GM12892 (cell line): Measurements from ENCODE around the gene HTR7.

Source experiments
- DNase-seq: peaks from one replicate; pipeline ENCODE4 v3.0.0; 2011; ENCODE audit not compliant: insufficient read length
- FAIRE-seq: peaks from 2 replicates; lab custom pipeline; 2011; peaks lifted over from hg19 to GRCh38; lab: Jason Lieb, UNC
- POLR2A ChIP-seq: IDR thresholded peaks from 2 replicates; pipeline ENCODE4 v1.6.1; 2011; ENCODE audit warnings: low read depth, low read length, control low read depth
- POLR2AphosphoS5 ChIP-seq: IDR thresholded peaks from 2 replicates; pipeline ENCODE4 v1.6.1; 2011; ENCODE audit warnings: low read depth, low read length, control low read depth
- TAF1 ChIP-seq: IDR thresholded peaks from 2 replicates; pipeline ENCODE4 v1.6.1; 2011; ENCODE audit warnings: low read depth, mild to moderate bottlenecking, control low read depth, low read length, borderline replicate concordance

HTR7 gene

DNA sequence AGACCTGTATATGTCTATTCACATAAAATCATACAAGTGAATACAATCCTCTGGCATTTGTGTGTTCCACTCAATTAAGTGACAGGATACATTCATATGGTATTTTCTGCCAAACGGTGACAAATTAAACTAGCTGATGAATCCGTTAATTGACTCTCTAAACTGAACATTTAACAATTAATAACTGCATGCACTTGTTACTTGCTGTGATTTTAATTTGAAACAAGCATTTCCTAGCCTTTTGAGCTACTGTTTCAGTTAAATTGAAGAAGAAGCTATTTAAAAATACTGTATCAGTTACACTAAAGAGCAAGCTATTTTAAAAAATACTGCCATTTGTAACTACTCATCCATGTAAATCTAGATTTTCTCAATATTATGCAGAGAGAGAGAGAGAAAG, 67.4 kb downstream of the HTR7 start:
- DNase-seq (no peak), FAIRE-seq (no peak)
- no peak for TF ChIP-seq TAF1
- TF ChIP-seq POLR2AphosphoS5: no peak
- TF ChIP-seq POLR2A: no peak

GRCh38 chr10:90788968-90789367, 68.9 kb downstream of the HTR7 start:
- TF ChIP-seq TAF1: no peak
- no peak for TF ChIP-seq POLR2AphosphoS5
- no peak for TF ChIP-seq POLR2A
- FAIRE-seq: peak; percentile 63
- no peak for DNase-seq

- FAIRE-seq: no peak
- no peak for DNase-seq
- TF ChIP-seq POLR2AphosphoS5 (no peak), TAF1 (no peak), POLR2A (no peak)
Observed at GRCh38 chr10:90788199-90788491, 69.7 kb downstream of the HTR7 start.

- no peak for FAIRE-seq
- no peak for DNase-seq
- TF ChIP-seq POLR2AphosphoS5: no peak
- no peak for TF ChIP-seq POLR2A
- TF ChIP-seq TAF1: no peak
Observed at GRCh38 chr10:90787393-90788198, 70.2 kb downstream of the HTR7 start.

- no peak for FAIRE-seq
- TF ChIP-seq POLR2A (no peak), POLR2AphosphoS5 (no peak), TAF1 (no peak)
- no peak for DNase-seq
Observed at GRCh38 chr10:90785782-90786181, 72.1 kb downstream of the HTR7 start.

DNA sequence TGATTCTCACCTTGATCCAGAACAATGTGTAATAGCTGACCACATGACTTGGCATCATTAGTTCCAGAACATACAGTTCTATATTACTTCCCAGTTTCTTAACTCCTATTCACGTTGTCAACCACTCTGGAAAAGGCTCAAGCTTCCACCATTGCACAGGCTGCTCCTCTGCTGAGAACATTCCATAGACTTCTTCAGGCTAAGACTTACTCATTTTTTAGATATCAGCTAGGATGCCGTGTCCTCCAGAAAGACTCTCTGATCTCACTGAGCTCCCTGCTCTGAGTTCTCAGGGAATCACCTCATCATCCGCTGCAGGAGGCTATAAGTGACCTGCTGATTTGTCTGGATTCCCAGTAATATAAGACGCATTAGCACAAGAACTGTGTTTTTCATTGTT, 73.1 kb downstream of the HTR7 start:
- DNase-seq (no peak), FAIRE-seq (no peak)
- no peak for TF ChIP-seq TAF1
- TF ChIP-seq POLR2AphosphoS5: no peak
- no peak for TF ChIP-seq POLR2A

GRCh38 chr10:90780488-90780887, 77.4 kb downstream of the HTR7 start:
- TF ChIP-seq POLR2A (no peak), POLR2AphosphoS5 (no peak), TAF1 (no peak)
- DNase-seq (no peak), FAIRE-seq (no peak)

GRCh38 chr10:90779548-90779947, 78.3 kb downstream of the HTR7 start:
- FAIRE-seq: no peak

GRCh38 chr10:90777621-90778020, 80.2 kb downstream of the HTR7 start:
- TF ChIP-seq POLR2A (no peak), TAF1 (no peak), POLR2AphosphoS5 (no peak)
- FAIRE-seq (peak; percentile 54), DNase-seq (no peak)

More at GRCh38 chr10:90779548-90779947, 78.3 kb downstream of the HTR7 start:
- DNase-seq: no peak
- no peak for TF ChIP-seq POLR2A
- TF ChIP-seq TAF1: no peak
- no peak for TF ChIP-seq POLR2AphosphoS5

GRCh38 chr10:90775351-90776028, 82.3 kb downstream of the HTR7 start:
- TF ChIP-seq TAF1 (no peak), POLR2A (no peak)
- peak; percentile 65 for FAIRE-seq
- no peak for DNase-seq

- no peak for TF ChIP-seq TAF1
- FAIRE-seq: no peak
- DNase-seq: no peak
Observed at GRCh38 chr10:90769946-90770841, 87.6 kb downstream of the HTR7 start.
